Activated T-cell treated with anti-CD3 and anti-CD28 coated beads, Interleukin-2, amount 50 U/mL, for 72 hours (primary cell): ENCODE data around the gene HLCS. TPM values are rescaled to one million over a fixed set of nuclear protein-coding genes. Genes with fewer than 3 reads are reported as not detected.
"Not testable (repeated sequence)": the region's sequence is repeated elsewhere in the genome, so short reads cannot be mapped to it uniquely, and the experiment has no call there.

Experiments used
- ATAC-seq, 2 donors: fragments of 150-1000 bp; cut with Tn5 transposase; replicated peaks in 1 of 2; 2 replicates each; pipeline ENCODE4 v1.10.0; 2021; ENCODE audit warnings: moderate library complexity in 2 of 2, mild to moderate bottlenecking in 1 of 2
- DNase-seq, 2 donors: peaks; one replicate each; pipeline ENCODE4 v3.0.0; 2021 to 2022; ENCODE audit warnings: mixed read lengths in 1 of 2
- H3K27ac Mint-ChIP-seq: one replicate; pipeline ENCODE4 v1.8.0; 2022; ENCODE audit warnings: mild to moderate bottlenecking, moderate library complexity, mixed read lengths
- H3K27me3 Mint-ChIP-seq: one replicate; pipeline ENCODE4 v1.8.0; 2022; ENCODE audit warnings: low read depth, mixed read lengths
- H3K36me3 Mint-ChIP-seq, 2 donors: one replicate each; pipeline ENCODE4 v1.8.0; 2022; ENCODE audit warnings: mixed read lengths in 2 of 2, mild to moderate bottlenecking in 1 of 2; ENCODE audit not compliant: insufficient read depth in 2 of 2
- H3K4me1 Mint-ChIP-seq: one replicate; pipeline ENCODE4 v1.8.0; 2022; ENCODE audit warnings: low read depth, mixed read lengths
- H3K4me3 Mint-ChIP-seq, 2 donors: one replicate each; pipeline ENCODE4 v1.8.0; 2022; ENCODE audit warnings: mild to moderate bottlenecking in 2 of 2, mixed read lengths in 2 of 2, moderate library complexity in 2 of 2
- H3K9me3 Mint-ChIP-seq, 2 donors: one replicate each; pipeline ENCODE4 v1.8.0; 2022; ENCODE audit warnings: mixed read lengths in 2 of 2
- total RNA-seq, 2 donors: library from RNA; stranded (reverse); gene quantifications; one replicate each; pipeline ENCODE4 v1.2.3, GENCODE V29; 2022

The HLCS gene
- total RNA-seq, 2 donors from 2014 or later: 30.6 to 33.7 TPM

GRCh38 chr21:36994501-36995158, 28.2 kb upstream of the HLCS start:
- H3K27ac Mint-ChIP-seq: peak overlapping the region; percentile 24
- no peaks in the 10 kb centered on the region for H3K36me3 Mint-ChIP-seq
- no peaks in the 10 kb centered on the region for H3K27me3 Mint-ChIP-seq
- peaks cover 9% of the 10 kb centered on the region for H3K4me1 Mint-ChIP-seq
- H3K9me3 Mint-ChIP-seq: no peaks in the 10 kb centered on the region
- no peak for ATAC-seq
- DNase-seq: peak; percentile 45 to 54
- peak overlapping the region; percentile 43 to 47 for H3K4me3 Mint-ChIP-seq

- DNase-seq (no peak), ATAC-seq (no peak)
- Mint-ChIP-seq H3K9me3 (no peaks in the 10 kb centered on the region), H3K4me1 (peaks cover 25% of the 10 kb centered on the region), H3K27ac (no peak overlapping the region), H3K27me3 (no peaks in the 10 kb centered on the region), H3K4me3 (no peak overlapping the region), H3K36me3 (no peaks in the 10 kb centered on the region)
Observed at GRCh38 chr21:36992671-36993070, 26.2 kb upstream of the HLCS start.

- DNase-seq (no peak), ATAC-seq (no peak)
- Mint-ChIP-seq H3K4me3 (peak overlapping the region; percentile 87 to 88), H3K27ac (peak overlapping the region; percentile 63), H3K27me3 (no peaks in the 10 kb centered on the region), H3K4me1 (peaks cover 45% of the 10 kb centered on the region), H3K36me3 (no peaks in the 10 kb centered on the region), H3K9me3 (no peaks in the 10 kb centered on the region)
Observed at GRCh38 chr21:36990508-36991205, 24.2 kb upstream of the HLCS start.

DNA sequence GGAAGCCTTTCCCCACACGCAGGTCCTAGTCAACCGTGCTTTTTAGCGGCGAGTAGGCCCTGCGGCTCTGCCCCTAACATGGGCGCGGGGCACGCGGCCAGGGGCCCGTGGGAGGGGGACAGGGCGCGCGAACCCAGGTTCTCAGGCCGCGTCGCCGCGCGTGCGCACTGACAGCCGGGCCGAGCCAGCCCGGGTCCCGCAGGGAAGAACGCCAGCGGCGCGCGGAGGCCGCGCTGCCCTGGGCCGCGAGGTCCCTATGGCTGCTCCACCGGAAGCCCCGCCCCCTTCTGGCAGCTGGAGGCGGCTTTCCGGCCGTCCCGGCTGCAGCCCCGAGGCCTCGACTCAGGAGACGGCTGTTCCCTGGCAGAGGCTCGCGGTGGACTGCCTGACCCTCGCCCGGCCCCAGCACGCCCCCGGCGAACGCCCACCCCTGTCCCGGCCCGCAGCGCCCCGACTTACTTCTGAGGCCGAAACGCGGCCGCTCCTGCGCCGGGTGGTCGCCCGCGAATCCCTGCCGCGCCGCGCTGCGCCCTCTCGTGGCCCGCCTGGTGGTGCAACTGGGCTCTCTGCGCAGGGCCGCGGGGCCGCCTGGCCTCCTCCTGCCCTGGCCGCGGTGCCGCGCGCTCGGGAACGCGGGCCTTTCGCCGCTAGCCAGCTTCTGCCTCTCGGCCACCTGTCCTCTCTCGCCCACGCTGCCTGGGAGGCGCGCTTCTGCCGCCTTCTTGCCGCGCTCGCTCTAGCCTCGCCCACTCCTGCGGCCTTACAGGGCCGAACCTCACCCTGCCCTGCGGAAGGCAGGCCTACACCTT, 23.4 kb upstream of the HLCS start:
- peak; percentile 88 to 89 for ATAC-seq
- H3K4me1 Mint-ChIP-seq: peaks cover 50% of the 10 kb centered on the region
- H3K27ac Mint-ChIP-seq: peak overlapping the region; percentile 88
- peak overlapping the region; percentile 87 to 88 for H3K4me3 Mint-ChIP-seq
- H3K27me3 Mint-ChIP-seq: no peaks in the 10 kb centered on the region
- H3K36me3 Mint-ChIP-seq: no peaks in the 10 kb centered on the region
- H3K9me3 Mint-ChIP-seq: no peaks in the 10 kb centered on the region
- peak; percentile 94 to 96 for DNase-seq

DNA sequence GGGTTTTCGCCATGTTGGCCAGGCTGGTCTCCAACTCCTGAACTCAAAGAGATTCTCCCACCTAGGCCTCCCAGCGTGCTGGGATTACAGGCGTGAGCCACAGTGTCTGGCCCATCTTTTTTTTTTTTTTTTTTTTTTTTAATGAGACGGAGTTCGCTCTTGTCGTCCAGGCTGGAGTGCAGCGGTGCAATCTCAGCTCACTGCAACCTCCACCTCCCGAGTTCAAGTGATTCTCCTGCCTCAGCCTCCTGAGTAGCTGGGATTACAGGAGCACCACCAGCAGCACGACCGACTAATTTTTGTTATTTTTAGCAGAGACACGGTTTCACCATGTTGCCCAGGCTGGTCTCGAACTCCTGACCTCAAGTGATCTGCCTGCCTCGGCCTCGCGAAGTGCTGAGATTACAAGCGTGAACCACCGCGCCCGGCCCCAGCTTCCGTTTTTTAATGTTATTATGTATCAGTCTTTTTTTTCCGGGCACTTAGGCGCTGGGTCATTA, 22.8 kb upstream of the HLCS start:
- not testable (repeated sequence) for H3K36me3 Mint-ChIP-seq, H3K27me3 Mint-ChIP-seq, H3K9me3 Mint-ChIP-seq, ATAC-seq, DNase-seq
- Mint-ChIP-seq H3K27ac (peak overlapping the region; percentile 88), H3K4me1 (peaks cover 53% of the 10 kb centered on the region), H3K4me3 (peak overlapping the region; percentile 87 to 88)

GRCh38 chr21:36988536-36988935, 22.1 kb upstream of the HLCS start:
- DNase-seq (no peak), ATAC-seq (no peak)
- H3K27me3 Mint-ChIP-seq: no peaks in the 10 kb centered on the region
- no peak overlapping the region for H3K27ac Mint-ChIP-seq
- H3K9me3 Mint-ChIP-seq: no peaks in the 10 kb centered on the region
- H3K36me3 Mint-ChIP-seq: no peaks in the 10 kb centered on the region
- H3K4me1 Mint-ChIP-seq: peaks cover 55% of the 10 kb centered on the region
- peak overlapping the region; percentile 13 to 29 for H3K4me3 Mint-ChIP-seq

DNA sequence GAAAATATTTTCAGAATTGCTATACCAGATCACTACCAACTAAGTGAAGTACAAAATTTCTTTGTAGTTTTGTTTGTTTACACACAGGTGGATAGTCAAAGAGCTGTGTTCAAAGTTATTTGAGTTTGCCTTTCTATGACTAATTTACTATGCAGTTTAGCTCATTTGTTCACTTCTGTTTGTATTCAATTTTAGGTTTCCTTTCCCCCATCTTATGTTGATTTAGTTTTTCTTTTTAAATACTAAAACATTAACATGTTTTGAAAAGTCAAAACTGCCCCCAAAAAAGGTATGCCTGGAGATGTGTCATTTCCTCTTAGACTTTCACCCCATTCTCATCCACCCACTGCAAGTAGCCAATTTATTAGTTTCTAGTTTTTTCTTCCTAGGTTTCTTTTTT, 21.4 kb upstream of the HLCS start:
- Mint-ChIP-seq H3K27ac (peak overlapping the region; percentile 91), H3K9me3 (no peaks in the 10 kb centered on the region), H3K36me3 (no peaks in the 10 kb centered on the region), H3K27me3 (no peaks in the 10 kb centered on the region), H3K4me3 (peak overlapping the region; percentile 4 to 13), H3K4me1 (peaks cover 55% of the 10 kb centered on the region)
- no peak for ATAC-seq
- no peak for DNase-seq

GRCh38 chr21:36985751-36986594, 19.5 kb upstream of the HLCS start:
- peaks cover 55% of the 10 kb centered on the region for H3K4me1 Mint-ChIP-seq
- H3K4me3 Mint-ChIP-seq: peak overlapping the region; percentile 79 to 92
- peak overlapping the region; percentile 93 for H3K27ac Mint-ChIP-seq
- peaks cover 5% of the 10 kb centered on the region for H3K27me3 Mint-ChIP-seq
- ATAC-seq (peak; percentile 36 to 43), DNase-seq (peak; percentile 42 to 52)
- H3K36me3 Mint-ChIP-seq: no peaks in the 10 kb centered on the region
- H3K9me3 Mint-ChIP-seq: no peaks in the 10 kb centered on the region

GRCh38 chr21:36981977-36982700, 15.7 kb upstream of the HLCS start:
- DNase-seq (no peak), ATAC-seq (no peak)
- peaks cover 36% of the 10 kb centered on the region for H3K4me1 Mint-ChIP-seq

DNA sequence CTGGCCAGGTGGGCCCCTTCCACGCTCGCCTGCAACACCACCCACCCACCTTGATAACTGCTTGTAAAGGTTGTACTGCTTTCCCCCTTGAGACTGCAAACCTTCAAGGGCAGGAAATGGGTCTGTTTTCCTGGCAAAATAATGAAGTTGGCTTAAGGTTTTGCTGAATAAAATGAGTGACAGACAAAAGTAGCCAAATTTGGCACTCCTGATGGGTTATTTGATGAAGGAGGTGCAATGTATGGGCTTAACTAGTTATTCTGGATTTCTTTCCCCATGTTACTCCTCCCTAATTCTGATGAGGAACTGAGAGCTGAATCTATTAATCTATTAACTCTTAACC, 14.6 kb upstream of the HLCS start:
- H3K4me3 Mint-ChIP-seq: peak overlapping the region; percentile 71 to 82
- no peaks in the 10 kb centered on the region for H3K36me3 Mint-ChIP-seq
- peaks cover 31% of the 10 kb centered on the region for H3K4me1 Mint-ChIP-seq
- DNase-seq (no peak), ATAC-seq (no peak)
- H3K27ac Mint-ChIP-seq: no peak overlapping the region
- no peaks in the 10 kb centered on the region for H3K9me3 Mint-ChIP-seq
- peaks cover 5% of the 10 kb centered on the region for H3K27me3 Mint-ChIP-seq

More at GRCh38 chr21:36981977-36982700, 15.7 kb upstream of the HLCS start:
- H3K27ac Mint-ChIP-seq: no peak overlapping the region
- H3K36me3 Mint-ChIP-seq: no peaks in the 10 kb centered on the region
- no peaks in the 10 kb centered on the region for H3K9me3 Mint-ChIP-seq
- no peak overlapping the region for H3K4me3 Mint-ChIP-seq
- peaks cover 5% of the 10 kb centered on the region for H3K27me3 Mint-ChIP-seq

DNA sequence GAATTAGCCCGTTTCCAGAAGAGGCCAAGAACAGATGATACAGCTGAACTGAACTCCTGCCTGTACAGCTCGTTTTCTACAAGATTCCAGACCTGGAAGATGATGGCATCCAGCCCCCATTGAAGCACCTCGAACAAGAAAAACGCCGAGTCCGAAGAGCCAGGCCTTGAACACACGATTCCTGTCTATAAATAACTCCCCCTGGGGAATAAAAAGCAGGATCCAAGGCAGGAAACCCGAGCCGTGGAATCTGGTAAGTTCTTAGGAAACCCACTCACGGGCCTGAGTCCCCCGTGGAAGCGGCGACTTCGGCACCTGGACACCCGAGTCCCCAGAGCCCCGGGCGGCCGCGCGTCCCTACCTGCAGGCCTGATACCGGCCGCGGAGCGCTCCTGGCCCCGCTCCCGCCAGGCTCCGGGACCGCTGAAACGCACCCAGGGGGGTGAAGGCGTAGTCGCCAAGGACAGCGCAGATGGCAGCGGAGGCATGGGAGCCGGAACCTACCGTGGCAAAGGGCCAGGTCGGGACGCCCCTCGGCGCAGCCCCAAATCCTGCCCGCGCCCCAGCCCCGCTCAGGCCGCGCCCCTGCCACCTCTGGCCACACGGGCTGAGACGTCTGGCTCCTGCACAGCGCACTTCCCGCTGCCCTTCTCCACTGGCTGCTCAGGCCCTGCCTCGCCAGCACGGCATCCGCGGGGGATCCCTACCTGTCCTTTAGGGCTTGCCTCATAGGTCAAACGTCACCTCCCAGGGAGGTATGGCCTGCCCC, 14.0 kb upstream of the HLCS start:
- no peaks in the 10 kb centered on the region for H3K9me3 Mint-ChIP-seq
- H3K27ac Mint-ChIP-seq: no peak overlapping the region
- peak in 1 of 2 donors; percentile 26 for DNase-seq
- H3K27me3 Mint-ChIP-seq: peaks cover 5% of the 10 kb centered on the region
- ATAC-seq: peak; percentile 44 to 64
- H3K4me1 Mint-ChIP-seq: peaks cover 26% of the 10 kb centered on the region
- peak overlapping the region; percentile 71 to 82 for H3K4me3 Mint-ChIP-seq
- H3K36me3 Mint-ChIP-seq: no peaks in the 10 kb centered on the region
